ENCODE measurements around the gene HOXB4. TPM values are rescaled to one million over a fixed set of nuclear protein-coding genes. Genes with fewer than 3 reads are reported as not detected.

HOXB4 gene
- total RNA-seq, 1 donor = 0.36 TPM

- Histone ChIP-seq H3K4me1 (ENCODE audit: insufficient read depth, low read length) (no peaks in the 10 kb centered on the region), H3K9me3 (ENCODE audit: low read depth, low read length) (no peaks in the 10 kb centered on the region), H3K36me3 (ENCODE audit: insufficient read depth, low read length) (no peaks in the 10 kb centered on the region), H3K4me3 (ENCODE audit: insufficient read depth, low read length) (no peak overlapping the region), H4K20me1 (ENCODE audit: insufficient read depth, low read length) (peaks cover 3% of the 10 kb centered on the region), H2AFZ (ENCODE audit: low read length) (no peak overlapping the region), H3K4me2 (ENCODE audit: insufficient read depth, low read length) (no peak overlapping the region), H3K27me3 (ENCODE audit: insufficient read depth, low read length) (peaks cover 98% of the 10 kb centered on the region), H3K27ac (ENCODE audit: low read depth, low read length) (no peak overlapping the region), H3K79me2 (ENCODE audit: insufficient read depth, low read length) (no peaks in the 10 kb centered on the region)
- no peak for TF ChIP-seq CTCF (IDR thresholded peaks at IDR 0.05; ENCODE audit: extremely low read depth, low read depth, low read length)
- DNase-seq (ENCODE audit: insufficient read length, low spot score, missing footprints) = no peak
These were observed 26.0 kb upstream of the HOXB4 start for GRCh38 chr17:48603959-48604769.

- Histone ChIP-seq H3K4me3 (ENCODE audit: insufficient read depth, low read length) (no peak overlapping the region), H3K36me3 (ENCODE audit: insufficient read depth, low read length) (no peaks in the 10 kb centered on the region), H4K20me1 (ENCODE audit: insufficient read depth, low read length) (peaks cover 3% of the 10 kb centered on the region), H3K79me2 (ENCODE audit: insufficient read depth, low read length) (no peaks in the 10 kb centered on the region), H3K27me3 (ENCODE audit: insufficient read depth, low read length) (peaks cover 100% of the 10 kb centered on the region), H3K4me1 (ENCODE audit: insufficient read depth, low read length) (no peaks in the 10 kb centered on the region), H3K4me2 (ENCODE audit: insufficient read depth, low read length) (no peak overlapping the region), H3K9me3 (ENCODE audit: low read depth, low read length) (no peaks in the 10 kb centered on the region), H2AFZ (ENCODE audit: low read length) (no peak overlapping the region), H3K27ac (ENCODE audit: low read depth, low read length) (no peak overlapping the region)
- no peak for DNase-seq (ENCODE audit: insufficient read length, low spot score, missing footprints)
- no peak for TF ChIP-seq CTCF (IDR thresholded peaks at IDR 0.05; ENCODE audit: extremely low read depth, low read depth, low read length)
These were observed 23.6 kb upstream of the HOXB4 start for GRCh38 chr17:48601539-48602425.

GRCh38 chr17:48601207-48601538 is 23.0 kb upstream of the HOXB4 start:
- DNase-seq (ENCODE audit: insufficient read length, low spot score, missing footprints) = no peak
- H3K27ac ChIP-seq (ENCODE audit: low read depth, low read length) = no peak overlapping the region
- no peak overlapping the region for H3K4me2 ChIP-seq (ENCODE audit: insufficient read depth, low read length)
- peaks cover 100% of the 10 kb centered on the region for H3K27me3 ChIP-seq (ENCODE audit: insufficient read depth, low read length)
- H3K79me2 ChIP-seq (ENCODE audit: insufficient read depth, low read length) = no peaks in the 10 kb centered on the region
- H3K9me3 ChIP-seq (ENCODE audit: low read depth, low read length) = no peaks in the 10 kb centered on the region
- H3K4me1 ChIP-seq (ENCODE audit: insufficient read depth, low read length) = no peaks in the 10 kb centered on the region
- no peak for TF ChIP-seq CTCF (IDR thresholded peaks at IDR 0.05; ENCODE audit: extremely low read depth, low read depth, low read length)
- no peak overlapping the region for H2AFZ ChIP-seq (ENCODE audit: low read length)
- no peaks in the 10 kb centered on the region for H3K36me3 ChIP-seq (ENCODE audit: insufficient read depth, low read length)
- peaks cover 3% of the 10 kb centered on the region for H4K20me1 ChIP-seq (ENCODE audit: insufficient read depth, low read length)
- H3K4me3 ChIP-seq (ENCODE audit: insufficient read depth, low read length) = no peak overlapping the region
